Kidney epithelial cell (primary cell): ENCODE results near the gene VAV1. TPM values are rescaled to one million over a fixed set of nuclear protein-coding genes. Genes with fewer than 3 reads are reported as not detected.
"Not testable (repeated sequence)": the region's sequence is repeated elsewhere in the genome, so short reads cannot be mapped to it uniquely, and the experiment has no call there.

Experiments
- DNase-seq: peaks from one replicate; pipeline ENCODE4 v3.0.0-alpha.2; 2010; ENCODE audit warnings: low read depth
- H3K27me3 ChIP-seq: 2 replicates; pipeline ENCODE4 v1.6.0; 2011; ENCODE audit warnings: low read length; ENCODE audit not compliant: control insufficient read depth, insufficient read depth
- H3K36me3 ChIP-seq: 2 replicates; pipeline ENCODE4 v1.5.1; 2011; ENCODE audit warnings: low read length; ENCODE audit not compliant: control insufficient read depth, insufficient read depth
- H3K4me3 ChIP-seq: 2 replicates; pipeline ENCODE4 v1.5.1; 2011; ENCODE audit warnings: low read depth, mild to moderate bottlenecking, control low read depth, low read length
- total RNA-seq: library from RNA; depleted of rRNA; stranded (reverse); fragments of >200 nt; gene quantifications from 2 replicates; pipeline ENCODE4 v1.2.3, GENCODE V29; 2015
- TF ChIP-seq, protein P1 (sequence below): IDR thresholded peaks from 2 replicates; pipeline ENCODE4 v1.5.1; 2011; ENCODE audit warnings: mild to moderate bottlenecking, moderate library complexity, low read length, control low read depth, inconsistent platforms; ENCODE audit not compliant: insufficient read depth, poor library complexity, severe bottlenecking

The VAV1 gene
- total RNA-seq, 1 donor from 2014 or later: 0.50 TPM

DNA sequence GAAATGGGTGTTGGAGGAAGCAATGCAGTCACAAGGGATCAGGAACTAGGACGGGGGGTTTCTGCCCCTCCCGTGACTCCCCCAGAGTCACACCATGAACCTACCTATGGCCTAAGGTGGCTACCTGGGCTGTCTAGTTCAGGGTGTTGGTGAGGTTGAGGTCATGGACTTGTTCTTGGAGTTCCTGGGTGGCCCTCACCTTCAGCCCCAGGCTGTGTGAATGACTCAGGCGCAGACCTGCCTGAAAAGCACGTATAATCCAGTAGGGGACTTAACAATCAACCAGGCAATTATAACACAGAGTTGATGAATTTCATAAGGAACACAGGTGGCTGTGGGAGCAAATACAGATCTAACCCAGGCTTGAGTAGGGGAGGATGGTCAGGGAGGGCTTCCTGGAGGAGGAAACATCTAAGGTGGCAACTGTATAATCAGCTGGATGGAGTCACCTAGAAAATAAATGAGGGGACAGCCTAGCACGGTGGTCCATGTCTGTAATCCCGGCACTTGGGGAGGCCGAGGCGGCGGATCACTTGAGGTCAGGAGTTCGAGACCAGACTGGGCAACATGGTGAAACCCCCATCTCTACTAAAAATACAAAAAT lies 89.3 kb downstream of the VAV1 start:
- no peak for DNase-seq
- TF ChIP-seq, protein P1, sequence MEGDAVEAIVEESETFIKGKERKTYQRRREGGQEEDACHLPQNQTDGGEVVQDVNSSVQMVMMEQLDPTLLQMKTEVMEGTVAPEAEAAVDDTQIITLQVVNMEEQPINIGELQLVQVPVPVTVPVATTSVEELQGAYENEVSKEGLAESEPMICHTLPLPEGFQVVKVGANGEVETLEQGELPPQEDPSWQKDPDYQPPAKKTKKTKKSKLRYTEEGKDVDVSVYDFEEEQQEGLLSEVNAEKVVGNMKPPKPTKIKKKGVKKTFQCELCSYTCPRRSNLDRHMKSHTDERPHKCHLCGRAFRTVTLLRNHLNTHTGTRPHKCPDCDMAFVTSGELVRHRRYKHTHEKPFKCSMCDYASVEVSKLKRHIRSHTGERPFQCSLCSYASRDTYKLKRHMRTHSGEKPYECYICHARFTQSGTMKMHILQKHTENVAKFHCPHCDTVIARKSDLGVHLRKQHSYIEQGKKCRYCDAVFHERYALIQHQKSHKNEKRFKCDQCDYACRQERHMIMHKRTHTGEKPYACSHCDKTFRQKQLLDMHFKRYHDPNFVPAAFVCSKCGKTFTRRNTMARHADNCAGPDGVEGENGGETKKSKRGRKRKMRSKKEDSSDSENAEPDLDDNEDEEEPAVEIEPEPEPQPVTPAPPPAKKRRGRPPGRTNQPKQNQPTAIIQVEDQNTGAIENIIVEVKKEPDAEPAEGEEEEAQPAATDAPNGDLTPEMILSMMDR: no peak
- H3K27me3 ChIP-seq: peaks cover 3% of the 10 kb centered on the region
- H3K36me3 ChIP-seq: no peaks in the 10 kb centered on the region
- no peak overlapping the region for H3K4me3 ChIP-seq

DNA sequence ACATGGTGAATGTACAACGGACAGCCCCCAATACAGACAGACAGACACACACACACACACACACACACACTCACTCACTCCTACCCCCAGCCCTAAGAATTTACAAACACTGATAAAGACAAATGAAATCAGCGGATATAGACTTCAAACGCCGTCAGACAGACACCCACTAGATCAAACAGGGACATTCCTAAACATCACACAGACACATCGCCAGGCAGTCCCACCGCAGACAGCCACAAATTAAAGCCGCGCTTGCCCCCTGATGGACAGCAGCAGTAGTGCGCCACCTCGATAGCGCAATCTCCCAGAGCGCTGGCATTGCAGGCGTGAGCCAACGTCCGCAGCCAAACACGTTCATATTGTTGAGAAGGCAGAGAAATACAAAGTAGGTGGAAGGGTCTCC lies 90.2 kb downstream of the VAV1 start:
- no peaks in the 10 kb centered on the region for H3K27me3 ChIP-seq
- no peak overlapping the region for H3K4me3 ChIP-seq
- DNase-seq: peak; percentile 32
- no peaks in the 10 kb centered on the region for H3K36me3 ChIP-seq
- TF ChIP-seq, protein P1: peak; percentile 84

DNA sequence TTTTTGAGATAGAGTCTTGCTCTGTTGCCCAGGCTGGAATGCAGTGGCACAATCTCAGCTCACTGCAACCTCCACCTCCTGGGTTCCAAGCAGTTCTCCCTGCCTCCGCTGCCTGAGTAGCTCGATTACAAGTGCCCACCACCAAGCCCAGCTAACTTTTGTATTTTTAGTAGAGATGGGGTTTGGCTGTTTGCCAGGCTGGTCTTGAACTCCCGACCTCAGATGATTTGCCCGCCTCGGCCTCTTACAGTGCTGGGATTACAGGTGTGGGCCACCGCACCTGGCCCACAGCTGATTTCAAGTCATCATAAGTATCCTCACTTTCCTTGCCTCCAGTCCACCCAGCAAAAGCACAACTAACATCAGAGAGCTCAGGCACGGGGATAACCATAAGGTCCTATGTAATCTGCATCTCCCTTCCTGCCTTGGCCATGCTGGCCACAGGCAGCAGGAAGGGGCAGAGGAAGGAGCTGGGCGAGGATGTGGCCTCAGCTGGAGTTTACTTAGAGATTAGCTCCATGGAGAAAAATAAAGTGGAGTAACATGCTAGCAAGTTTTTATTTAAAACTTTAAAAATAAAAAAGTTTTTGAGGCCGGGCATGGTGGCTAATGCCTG lies 91.9 kb downstream of the VAV1 start:
- Histone ChIP-seq H3K4me3 (no peak overlapping the region), H3K27me3 (no peaks in the 10 kb centered on the region), H3K36me3 (no peaks in the 10 kb centered on the region)
- TF ChIP-seq, protein P1: no peak
- no peak for DNase-seq

GRCh38 chr19:6865849-6866248 lies 93.3 kb downstream of the VAV1 start:
- TF ChIP-seq, protein P1: no peak
- Histone ChIP-seq H3K4me3 (no peak overlapping the region), H3K36me3 (no peaks in the 10 kb centered on the region), H3K27me3 (no peaks in the 10 kb centered on the region)
- DNase-seq: no peak

- H3K4me3 ChIP-seq: no peak overlapping the region
- TF ChIP-seq, protein P1: no peak
- no peaks in the 10 kb centered on the region for H3K27me3 ChIP-seq
- peak; percentile 54 for DNase-seq
- H3K36me3 ChIP-seq: no peaks in the 10 kb centered on the region
Observed at GRCh38 chr19:6866741-6867151, 94.2 kb downstream of the VAV1 start.

GRCh38 chr19:6868351-6868750 lies 95.8 kb downstream of the VAV1 start:
- Histone ChIP-seq H3K27me3 (no peaks in the 10 kb centered on the region), H3K4me3 (no peak overlapping the region), H3K36me3 (no peaks in the 10 kb centered on the region)
- DNase-seq: no peak
- TF ChIP-seq, protein P1: no peak

GRCh38 chr19:6869151-6869882 lies 96.8 kb downstream of the VAV1 start:
- not testable (repeated sequence) for DNase-seq

More at GRCh38 chr19:6869151-6869882, 96.8 kb downstream of the VAV1 start:
- not testable (repeated sequence) for H3K27me3 ChIP-seq, H3K36me3 ChIP-seq, H3K4me3 ChIP-seq
